Measurements from ENCODE around the gene ZNF17. TPM values are rescaled to one million over a fixed set of nuclear protein-coding genes. Genes with fewer than 3 reads are reported as not detected.

Gene ZNF17
- total RNA-seq, 4 donors from 2014 or later: 8.0 to 14.1 (median 12.4) TPM

DNA sequence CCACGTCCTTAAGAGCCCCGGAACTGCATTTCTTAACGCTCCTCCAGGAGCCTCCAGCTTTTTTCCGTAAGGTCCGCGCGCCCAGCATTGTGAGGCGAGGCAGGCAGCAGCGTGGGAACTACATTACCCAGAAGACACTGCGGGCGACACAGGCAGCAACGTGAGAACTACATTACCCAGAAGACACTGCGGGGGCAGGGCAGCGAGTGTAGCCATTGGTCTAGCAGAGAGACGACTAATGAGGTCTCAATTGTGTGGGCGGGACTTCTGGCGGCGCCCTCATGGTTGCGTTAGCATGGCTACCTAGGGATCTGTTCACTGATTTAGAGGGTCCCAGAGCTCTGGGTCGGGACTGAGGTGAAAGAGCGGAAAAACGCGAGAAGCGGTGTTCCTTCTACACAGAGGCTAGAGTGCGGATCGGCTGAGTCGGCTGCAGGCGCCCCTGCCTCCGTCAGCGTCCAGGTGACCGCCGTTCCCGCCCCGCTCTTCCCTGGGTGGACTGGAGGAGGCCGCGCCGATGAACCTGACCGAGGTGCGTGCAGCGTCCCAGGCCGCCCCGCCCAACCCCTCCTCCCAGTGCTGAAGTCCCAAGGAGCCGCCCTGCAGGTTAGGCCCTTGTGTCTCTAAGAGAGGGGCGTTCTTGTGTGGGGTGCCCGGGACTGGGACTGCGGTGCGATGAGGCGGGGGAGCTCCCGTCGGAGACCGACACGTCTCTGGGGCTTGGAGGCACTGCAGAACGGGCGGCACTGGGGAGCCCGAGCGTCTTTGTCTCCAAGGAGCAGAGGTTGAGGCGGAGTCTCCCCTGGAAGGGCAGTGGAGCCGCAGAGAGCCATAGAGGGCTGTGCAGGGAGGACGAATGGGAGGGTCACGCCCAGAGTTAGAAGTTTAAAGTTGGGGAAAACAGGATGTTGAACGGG is 24.4 kb downstream of the ZNF17 start, which contains the start of gene ZNF749:
Gene ZNF749, plus strand, starts transcription at position 264 of the 917 bp plus-strand sequence. Its CDS starts 254 bp downstream, at position 518.
- TF ChIP-seq, protein P1, sequence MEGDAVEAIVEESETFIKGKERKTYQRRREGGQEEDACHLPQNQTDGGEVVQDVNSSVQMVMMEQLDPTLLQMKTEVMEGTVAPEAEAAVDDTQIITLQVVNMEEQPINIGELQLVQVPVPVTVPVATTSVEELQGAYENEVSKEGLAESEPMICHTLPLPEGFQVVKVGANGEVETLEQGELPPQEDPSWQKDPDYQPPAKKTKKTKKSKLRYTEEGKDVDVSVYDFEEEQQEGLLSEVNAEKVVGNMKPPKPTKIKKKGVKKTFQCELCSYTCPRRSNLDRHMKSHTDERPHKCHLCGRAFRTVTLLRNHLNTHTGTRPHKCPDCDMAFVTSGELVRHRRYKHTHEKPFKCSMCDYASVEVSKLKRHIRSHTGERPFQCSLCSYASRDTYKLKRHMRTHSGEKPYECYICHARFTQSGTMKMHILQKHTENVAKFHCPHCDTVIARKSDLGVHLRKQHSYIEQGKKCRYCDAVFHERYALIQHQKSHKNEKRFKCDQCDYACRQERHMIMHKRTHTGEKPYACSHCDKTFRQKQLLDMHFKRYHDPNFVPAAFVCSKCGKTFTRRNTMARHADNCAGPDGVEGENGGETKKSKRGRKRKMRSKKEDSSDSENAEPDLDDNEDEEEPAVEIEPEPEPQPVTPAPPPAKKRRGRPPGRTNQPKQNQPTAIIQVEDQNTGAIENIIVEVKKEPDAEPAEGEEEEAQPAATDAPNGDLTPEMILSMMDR (IDR thresholded peaks at IDR 0.05; ENCODE audit: low read depth): no peak

DNA sequence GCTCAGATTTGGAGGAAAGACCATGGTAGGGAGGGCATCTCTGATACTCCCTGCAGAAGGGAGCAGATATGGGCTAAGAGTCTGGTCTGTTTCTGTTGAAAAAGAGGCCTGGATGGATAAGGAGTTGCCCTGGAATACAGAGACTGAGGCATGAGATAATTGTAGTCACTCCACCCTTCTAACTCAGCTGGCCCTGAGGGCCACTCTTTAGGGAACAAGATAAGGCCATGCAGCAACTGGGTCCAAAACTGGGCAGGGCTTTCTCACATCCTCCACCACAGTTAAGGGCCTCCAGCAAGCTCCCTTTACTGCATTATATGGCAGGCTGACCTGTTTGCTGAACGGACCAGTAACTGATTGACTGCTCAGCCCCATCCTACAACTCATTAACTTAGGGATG is 25.5 kb downstream of the ZNF17 start:
- TF ChIP-seq, protein P1 (IDR thresholded peaks at IDR 0.05; ENCODE audit: low read depth): no peak

DNA sequence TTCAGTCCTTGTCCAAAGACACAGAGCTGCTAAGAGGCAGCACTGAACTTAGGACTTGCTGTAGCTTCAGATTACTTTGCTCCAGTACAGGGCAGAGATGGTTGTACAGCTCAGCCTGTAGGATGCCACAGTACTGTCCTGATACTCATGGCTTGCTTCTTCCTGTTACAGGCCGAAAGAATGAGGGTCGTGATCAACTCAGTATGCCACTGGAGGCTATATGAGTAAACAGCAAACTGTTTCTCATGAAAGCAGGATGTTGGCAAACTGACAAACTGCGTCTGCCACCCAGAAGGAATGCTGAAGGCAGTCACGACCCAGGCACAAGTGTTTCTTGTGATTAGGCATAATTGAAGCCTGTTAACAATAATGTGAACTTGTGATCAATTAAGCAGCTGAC is 27.0 kb downstream of the ZNF17 start:
- TF ChIP-seq, protein P1 (IDR thresholded peaks at IDR 0.05; ENCODE audit: low read depth): no peak

DNA sequence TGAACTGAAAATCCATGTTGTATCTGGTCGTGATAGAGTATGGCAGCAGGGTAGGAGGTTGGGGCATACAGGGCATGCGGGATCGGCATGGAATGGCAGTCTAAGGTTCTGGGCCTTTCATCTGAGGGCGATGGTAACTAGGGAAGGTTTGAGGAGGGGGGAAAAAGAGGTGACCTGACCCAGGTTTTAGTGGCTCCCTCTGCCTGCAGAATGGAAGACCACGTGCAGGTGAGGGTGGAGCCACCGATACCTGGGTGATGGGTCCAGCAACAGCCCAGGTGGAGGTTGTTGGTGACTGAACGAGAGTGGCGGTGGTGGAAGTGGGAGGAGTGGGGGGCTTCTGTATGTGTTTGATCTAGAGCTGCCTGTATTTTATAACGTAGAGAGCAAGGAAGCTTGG is 28.0 kb downstream of the ZNF17 start:
- TF ChIP-seq, protein P1 (IDR thresholded peaks at IDR 0.05; ENCODE audit: low read depth): no peak

DNA sequence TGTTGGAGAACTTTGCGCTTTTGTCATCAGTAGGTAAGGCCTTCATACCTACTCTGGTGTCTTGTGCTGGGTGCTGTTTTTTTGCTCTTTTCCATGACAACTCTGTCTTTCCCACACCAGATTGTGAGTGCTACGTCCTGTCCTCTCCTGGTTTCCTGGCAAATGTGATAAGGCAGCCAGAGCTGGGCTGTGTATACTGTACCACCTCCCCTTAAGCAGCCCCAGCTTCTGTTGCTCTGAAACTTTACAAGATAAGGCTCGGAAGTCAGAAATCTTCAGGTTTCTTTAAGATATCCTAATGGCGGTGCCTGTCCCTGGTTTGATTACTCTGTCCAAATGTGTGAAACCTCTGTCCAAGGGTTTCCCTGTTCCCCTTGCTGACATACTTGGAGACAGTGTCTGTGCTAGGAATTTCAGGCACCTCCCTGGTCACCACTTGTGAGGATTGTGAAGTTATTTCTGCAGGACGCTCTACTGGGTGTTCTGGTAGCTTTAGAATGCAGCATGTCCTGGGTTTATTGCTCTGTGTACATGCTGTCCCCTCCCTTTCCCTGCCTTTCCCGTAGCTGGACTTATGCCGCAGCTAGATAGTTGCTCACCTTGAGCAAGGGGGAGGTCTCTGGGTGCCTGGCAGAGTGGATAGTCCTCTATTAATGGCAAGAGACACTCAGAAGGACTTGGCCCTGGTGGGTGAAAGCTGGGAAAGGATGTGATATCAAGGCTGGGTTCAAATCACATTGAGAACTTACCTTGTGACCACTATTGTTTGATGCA is 31.2 kb downstream of the ZNF17 start:
- TF ChIP-seq, protein P1 (IDR thresholded peaks at IDR 0.05; ENCODE audit: low read depth): no peak

DNA sequence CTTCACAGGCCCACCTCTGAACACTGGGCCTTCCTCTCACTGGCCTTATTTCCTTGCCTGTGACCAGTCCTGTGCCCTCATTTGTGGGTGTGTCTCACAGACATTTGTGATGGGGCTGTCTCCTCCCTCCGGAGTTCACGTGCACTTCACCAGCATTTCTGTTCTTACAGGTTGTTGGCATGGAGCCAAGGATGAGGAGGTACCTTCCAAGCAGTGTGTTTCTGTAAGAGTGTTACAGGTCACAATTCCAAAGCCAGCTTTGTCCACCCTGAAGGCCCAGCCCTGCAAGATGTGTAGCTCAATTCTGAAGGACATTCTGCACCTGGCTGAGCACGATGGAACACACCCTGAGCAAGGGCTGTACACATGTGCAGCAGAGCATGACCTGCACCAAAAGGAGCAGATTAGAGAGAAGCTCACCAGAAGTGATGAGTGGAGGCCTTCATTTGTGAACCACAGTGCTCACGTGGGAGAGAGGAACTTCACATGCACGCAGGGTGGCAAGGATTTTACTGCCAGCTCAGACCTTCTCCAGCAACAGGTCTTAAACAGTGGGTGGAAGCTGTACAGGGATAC is 32.2 kb downstream of the ZNF17 start:
- TF ChIP-seq, protein P1 (IDR thresholded peaks at IDR 0.05; ENCODE audit: low read depth): no peak

DNA sequence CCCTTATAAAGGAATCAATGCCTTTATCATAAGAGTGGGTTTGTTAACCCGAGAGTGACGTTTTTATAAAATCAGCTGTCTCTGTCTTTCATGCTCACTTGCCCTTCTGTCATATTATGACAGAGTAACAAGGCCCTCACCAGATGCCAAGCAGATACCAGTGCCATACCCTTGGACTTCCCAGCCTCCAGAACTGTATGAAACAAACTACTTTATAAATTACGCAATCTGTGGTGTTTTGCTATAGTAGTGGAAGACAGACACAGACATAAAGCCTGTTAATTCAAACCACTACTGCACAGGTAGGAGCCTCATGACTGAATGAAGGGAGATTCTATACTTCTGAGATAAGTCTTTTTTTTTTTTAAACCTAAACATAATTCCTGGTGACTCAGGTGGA is 41.3 kb downstream of the ZNF17 start:
- TF ChIP-seq, protein P1 (IDR thresholded peaks at IDR 0.05; ENCODE audit: low read depth): no peak
